ENCODE data around the gene GRPEL1.

DNA sequence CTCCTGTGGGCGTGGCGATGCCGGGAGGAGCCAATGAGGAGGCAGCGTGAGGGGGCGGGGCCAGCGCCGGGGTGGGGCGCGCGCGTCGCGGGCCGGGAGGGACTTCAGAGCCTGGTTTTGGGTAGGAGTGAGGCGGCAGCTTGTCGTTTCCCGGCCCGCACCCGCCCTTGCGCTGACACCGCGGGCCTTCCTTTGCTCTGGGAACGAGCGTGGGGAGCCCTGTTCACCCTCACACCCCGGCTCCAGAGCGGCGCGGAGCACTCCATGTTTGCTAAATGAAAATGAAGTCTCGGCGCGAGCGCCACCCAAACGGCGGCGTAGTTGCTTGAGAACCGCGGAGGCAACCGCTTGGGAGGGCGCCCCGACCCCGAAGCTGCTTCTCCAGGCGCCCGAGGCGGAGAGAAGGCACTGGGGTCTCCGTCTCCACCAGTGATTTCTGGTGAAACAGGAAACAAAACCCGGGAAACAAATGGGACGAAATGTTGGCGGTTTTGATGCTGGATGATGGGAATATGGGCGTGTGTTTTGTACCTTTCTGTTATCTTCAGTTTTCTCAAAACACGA lies 497 bp upstream of the GRPEL1 start:
- peak; percentile 15 for TF ChIP-seq POLR2A (IDR thresholded peaks at IDR 0.05; ENCODE audit: low read depth)
- TF ChIP-seq, protein P1, sequence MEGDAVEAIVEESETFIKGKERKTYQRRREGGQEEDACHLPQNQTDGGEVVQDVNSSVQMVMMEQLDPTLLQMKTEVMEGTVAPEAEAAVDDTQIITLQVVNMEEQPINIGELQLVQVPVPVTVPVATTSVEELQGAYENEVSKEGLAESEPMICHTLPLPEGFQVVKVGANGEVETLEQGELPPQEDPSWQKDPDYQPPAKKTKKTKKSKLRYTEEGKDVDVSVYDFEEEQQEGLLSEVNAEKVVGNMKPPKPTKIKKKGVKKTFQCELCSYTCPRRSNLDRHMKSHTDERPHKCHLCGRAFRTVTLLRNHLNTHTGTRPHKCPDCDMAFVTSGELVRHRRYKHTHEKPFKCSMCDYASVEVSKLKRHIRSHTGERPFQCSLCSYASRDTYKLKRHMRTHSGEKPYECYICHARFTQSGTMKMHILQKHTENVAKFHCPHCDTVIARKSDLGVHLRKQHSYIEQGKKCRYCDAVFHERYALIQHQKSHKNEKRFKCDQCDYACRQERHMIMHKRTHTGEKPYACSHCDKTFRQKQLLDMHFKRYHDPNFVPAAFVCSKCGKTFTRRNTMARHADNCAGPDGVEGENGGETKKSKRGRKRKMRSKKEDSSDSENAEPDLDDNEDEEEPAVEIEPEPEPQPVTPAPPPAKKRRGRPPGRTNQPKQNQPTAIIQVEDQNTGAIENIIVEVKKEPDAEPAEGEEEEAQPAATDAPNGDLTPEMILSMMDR (IDR thresholded peaks at IDR 0.05), result no peak
